Measurements from ENCODE around the gene ELP1.
"Not testable (repeated sequence)": the region's sequence is repeated elsewhere in the genome, so short reads cannot be mapped to it uniquely, and the experiment has no call there.

Gene ELP1

DNA sequence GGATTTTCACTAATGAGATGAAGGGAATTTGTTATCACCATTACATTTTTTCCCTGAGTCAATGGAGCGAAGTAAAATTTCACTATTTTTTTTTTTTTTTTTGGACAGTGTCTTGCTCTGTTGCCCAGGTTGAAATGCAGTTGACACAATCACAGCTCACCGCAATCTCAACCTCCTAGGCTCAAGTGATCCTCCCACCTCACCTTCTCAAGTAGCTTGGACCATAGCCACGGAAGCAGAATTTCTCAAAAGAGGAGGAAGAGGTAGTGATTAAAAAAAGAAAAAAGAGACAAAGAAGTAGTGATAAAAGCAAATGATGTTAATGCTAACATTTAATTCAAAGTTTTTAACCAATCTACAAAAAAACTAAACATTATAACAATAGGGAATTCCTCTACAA is 29.8 kb downstream of the ELP1 start:
- TF ChIP-seq, protein P1, sequence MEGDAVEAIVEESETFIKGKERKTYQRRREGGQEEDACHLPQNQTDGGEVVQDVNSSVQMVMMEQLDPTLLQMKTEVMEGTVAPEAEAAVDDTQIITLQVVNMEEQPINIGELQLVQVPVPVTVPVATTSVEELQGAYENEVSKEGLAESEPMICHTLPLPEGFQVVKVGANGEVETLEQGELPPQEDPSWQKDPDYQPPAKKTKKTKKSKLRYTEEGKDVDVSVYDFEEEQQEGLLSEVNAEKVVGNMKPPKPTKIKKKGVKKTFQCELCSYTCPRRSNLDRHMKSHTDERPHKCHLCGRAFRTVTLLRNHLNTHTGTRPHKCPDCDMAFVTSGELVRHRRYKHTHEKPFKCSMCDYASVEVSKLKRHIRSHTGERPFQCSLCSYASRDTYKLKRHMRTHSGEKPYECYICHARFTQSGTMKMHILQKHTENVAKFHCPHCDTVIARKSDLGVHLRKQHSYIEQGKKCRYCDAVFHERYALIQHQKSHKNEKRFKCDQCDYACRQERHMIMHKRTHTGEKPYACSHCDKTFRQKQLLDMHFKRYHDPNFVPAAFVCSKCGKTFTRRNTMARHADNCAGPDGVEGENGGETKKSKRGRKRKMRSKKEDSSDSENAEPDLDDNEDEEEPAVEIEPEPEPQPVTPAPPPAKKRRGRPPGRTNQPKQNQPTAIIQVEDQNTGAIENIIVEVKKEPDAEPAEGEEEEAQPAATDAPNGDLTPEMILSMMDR (IDR thresholded peaks at IDR 0.05; ENCODE audit: low read depth, low read length): no peak
- no peak overlapping the region for H3K4me3 ChIP-seq (ENCODE audit: low read depth, low read length)

DNA sequence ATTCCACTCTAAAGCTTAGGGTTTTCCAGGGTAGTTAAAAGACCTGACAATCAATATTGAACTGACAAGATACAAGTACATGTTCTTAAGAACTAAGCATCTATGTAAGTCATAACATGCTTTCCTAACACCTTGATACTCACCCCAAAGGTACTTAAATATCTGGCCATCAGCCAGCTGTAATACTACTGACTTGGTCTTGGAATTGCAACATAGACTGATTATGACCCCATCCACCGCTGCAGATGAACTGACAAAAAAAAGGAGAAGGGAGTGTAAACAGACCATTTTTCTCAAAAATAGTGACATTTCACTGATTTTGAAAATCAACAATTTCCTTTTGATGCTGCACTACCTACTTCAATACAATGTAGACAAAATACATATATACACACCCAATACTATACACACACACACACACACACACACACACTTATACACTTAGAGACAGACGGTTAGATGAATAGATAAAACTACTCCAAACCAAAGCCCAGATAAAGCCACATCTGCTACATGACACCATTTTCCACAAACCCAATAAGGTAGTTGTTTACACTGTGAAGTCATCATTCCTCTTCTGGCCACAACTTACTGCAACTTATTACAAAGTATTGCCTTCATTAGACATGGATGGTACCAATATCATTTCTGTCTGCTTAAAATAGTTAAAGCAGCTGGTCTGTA is 30.4 kb downstream of the ELP1 start:
- TF ChIP-seq, protein P1 (IDR thresholded peaks at IDR 0.05; ENCODE audit: low read depth, low read length): no peak
- H3K4me3 ChIP-seq (ENCODE audit: low read depth, low read length): no peak overlapping the region

DNA sequence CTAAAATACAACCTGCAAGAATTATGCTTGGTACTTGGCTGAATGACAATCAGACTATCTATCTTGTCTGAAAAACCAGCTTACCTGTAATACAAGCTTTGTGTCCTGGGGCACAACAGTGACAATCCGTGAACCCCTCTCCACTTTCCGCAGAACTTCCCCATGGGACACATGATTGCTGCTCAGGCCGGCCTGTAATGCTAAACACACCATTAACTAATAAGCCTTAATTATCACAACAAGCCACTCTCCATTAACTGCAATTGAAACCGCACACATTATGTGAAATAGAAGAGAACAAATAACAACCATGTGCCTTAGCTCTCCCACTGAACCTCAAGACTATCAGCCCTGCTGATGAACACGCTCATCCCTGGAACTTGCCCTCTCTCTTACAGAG is 33.7 kb downstream of the ELP1 start:
- TF ChIP-seq, protein P1 (IDR thresholded peaks at IDR 0.05; ENCODE audit: low read depth, low read length): no peak
- H3K4me3 ChIP-seq (ENCODE audit: low read depth, low read length): no peak overlapping the region

DNA sequence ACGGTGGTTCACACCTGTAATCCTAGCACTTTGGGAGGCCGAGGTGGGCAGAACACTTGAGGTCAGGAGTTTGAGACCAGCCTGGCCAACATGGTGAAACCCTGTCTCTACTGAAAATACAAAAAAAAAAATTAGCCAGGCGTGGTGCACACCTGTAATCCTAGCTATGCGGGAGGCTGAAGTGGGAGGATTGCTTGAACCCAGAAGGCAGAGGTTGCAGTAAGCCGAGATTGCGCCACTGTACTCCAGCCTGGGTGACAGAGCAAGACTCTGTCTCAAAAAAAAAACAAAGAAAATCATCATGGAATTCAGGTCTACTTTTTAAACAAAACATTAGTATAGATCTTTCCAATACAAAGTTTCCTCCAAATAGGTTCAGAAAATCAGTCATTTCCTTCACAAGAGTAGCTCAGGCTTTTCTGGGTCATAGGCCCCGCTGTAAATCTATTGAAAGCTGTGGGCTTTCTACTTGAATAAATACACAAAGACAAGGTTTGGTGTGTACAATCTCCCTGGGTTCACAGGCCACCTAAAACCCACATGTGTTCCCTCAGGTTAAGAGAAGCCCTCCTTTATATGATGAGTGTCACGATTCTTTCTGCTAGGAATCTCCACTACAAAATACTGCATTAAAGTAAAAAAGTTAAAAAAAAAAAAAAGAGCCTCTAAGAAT is 34.8 kb downstream of the ELP1 start:
- not testable (repeated sequence) for H3K4me3 ChIP-seq (ENCODE audit: low read depth, low read length)

DNA sequence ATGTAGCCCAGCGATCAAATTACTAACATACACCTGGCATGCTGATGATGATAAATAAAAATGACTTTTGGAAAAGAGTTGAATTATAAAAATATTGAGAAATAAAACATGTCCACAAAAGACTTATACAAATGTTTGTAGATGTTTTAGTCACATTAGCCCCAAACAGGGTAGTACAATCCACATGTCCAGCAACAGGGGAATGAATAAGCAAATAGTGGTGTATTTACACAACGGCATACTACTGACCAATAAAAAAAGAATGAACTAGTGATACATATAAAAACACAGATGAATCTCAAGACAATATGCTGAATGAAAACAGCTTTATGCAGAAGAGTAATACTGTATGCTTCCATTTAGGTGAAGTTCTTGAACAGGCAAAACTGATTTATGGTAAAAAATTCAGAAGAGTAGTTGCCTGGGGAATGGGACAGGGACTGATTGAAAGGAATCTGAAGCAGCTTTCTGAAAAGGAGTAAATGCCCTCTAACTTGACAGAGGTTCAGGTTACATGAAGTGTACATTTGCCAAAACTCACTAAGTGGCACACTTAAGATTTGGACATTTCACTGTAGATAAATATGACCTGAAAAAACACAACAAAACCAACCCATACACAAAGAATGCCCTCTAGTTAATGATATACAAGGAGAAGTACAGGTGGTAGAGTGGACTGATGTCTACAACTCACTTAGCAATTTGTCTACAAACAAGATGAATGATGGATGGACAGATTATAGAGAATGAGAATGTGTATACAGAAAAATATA is 36.4 kb downstream of the ELP1 start:
- no peak overlapping the region for H3K4me3 ChIP-seq (ENCODE audit: low read depth, low read length)
- TF ChIP-seq, protein P1 (IDR thresholded peaks at IDR 0.05; ENCODE audit: low read depth, low read length): no peak

DNA sequence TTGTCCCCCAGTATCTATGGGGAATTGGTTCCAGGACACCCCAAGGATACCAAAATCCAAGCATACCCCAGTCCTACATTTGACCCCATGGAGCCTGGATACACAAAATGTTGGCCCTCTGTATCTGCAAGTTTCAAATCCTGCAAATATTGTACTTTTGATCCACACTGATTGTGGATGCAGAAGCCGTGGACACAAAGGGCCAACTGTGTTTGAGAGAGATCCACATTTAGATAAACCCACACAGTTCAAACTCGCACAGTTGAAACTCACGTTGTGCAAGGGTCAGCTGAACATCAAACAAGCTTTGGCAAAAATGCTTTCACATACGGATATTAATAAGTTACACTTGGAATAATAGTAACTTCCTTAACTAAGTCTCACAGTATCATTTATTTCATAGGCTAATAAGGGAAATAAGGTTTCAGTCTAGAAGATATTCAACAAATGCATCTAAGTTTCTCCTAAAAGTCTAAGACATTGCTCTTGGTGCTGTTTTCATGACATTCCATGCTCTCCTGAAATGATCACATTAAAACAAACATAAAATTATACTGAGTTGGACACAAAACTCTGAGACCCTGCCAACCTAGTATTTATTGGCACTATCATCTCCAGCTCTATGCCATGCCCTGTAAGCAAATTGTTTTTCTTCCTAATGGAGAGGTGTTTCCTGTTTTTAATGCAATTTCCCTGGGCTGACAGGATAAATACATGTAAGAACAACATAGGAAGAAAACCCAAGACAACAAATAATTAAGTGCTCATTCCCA is 39.5 kb downstream of the ELP1 start:
- TF ChIP-seq, protein P1 (IDR thresholded peaks at IDR 0.05; ENCODE audit: low read depth, low read length): no peak
- H3K4me3 ChIP-seq (ENCODE audit: low read depth, low read length): no peak overlapping the region

DNA sequence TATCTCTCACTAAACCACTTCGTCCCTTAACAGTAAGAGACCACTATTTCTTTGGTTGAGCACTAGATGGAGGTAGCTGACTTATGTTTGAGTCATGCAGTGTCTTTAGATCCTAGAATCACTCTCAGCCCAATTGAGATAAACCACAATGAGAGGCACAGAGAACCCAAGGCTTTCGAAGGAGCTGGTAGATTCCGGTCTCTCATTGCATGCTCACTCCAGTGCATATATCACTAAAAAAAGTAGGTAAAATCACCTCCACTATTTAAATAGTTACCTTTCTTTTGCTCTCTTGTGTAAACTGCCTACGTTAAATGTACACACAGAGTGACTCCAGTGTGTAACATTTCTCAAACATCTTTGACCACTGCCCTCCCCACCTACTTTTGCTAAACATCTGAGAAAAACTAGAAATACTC is 44.3 kb downstream of the ELP1 start:
- TF ChIP-seq, protein P1 (IDR thresholded peaks at IDR 0.05; ENCODE audit: low read depth, low read length): no peak

DNA sequence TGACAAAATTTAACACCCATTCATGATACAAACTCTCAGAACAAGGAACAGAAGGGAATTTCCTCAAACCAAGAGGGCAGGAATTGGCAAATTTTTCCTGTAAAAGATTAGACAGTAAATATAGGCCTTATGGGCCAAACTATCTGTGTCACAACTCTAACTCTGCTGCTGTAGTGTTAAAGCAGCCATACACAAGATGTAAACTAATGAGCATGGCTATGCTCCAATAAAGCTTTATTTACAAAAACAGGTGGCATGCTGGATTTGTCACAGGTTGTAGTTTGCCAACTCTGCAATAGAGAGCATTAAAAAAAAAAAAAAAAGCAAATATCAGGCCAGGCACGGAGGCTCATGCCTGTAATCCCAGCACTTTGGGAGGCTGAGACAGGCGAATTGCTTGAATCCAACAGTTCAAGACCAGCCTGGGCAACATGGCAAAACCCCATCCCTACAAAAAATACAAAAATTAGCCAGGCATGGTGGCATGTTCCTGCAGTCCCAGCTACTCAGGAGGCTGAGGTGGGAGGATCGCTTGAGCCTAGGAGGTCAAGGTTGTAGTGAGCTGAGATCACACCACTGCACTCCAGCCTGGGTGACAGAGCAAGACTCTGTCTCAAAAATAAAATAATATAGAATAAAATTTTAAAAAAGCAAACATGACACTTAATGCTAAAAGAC is 47.2 kb downstream of the ELP1 start:
- not testable (repeated sequence) for H3K4me3 ChIP-seq (ENCODE audit: low read depth, low read length)

More for the DNA sequence above, 44.3 kb downstream of the ELP1 start:
- no peak overlapping the region for H3K4me3 ChIP-seq (ENCODE audit: low read depth, low read length)
